Measurements from ENCODE around the gene PTGES2. TPM values are rescaled to one million over a fixed set of nuclear protein-coding genes. Genes with fewer than 3 reads are reported as not detected.

PTGES2 gene
- total RNA-seq, 4 donors from 2014 or later, result 54.2 to 118 (median 83.0) TPM

GRCh38 chr9:128081056-128081455 is 46.5 kb downstream of the PTGES2 start:
- TF ChIP-seq CTCF (IDR thresholded peaks at IDR 0.05) (no peak), POLR2A (IDR thresholded peaks at IDR 0.05) (no peak)
- Histone ChIP-seq H3K9me3 (no peaks in the 10 kb centered on the region), H3K36me3 (peaks cover 0 to 4% (median 0%) of the 10 kb centered on the region in 3 donors), H3K27ac (peak overlapping the region; percentile 56 to 88 (median 84)), H3K4me3 (no peak overlapping the region), H3K4me1 (peaks cover 38 to 83% (median 44%) of the 10 kb centered on the region in 3 donors), H3K27me3 (no peaks in the 10 kb centered on the region)
- 18 to 49% methylated on average over 1 to 3 of the region's 3 CpGs for WGBS, 2 donors
- DNase-seq, result no peak
- intact Hi-C loops (cut with DNase I), result no loop called here

- Histone ChIP-seq H3K27ac (peak overlapping the region in 2 of 4 donors; percentile 85 to 88), H3K4me1 (peaks cover 38 to 85% (median 44%) of the 10 kb centered on the region in 3 donors), H3K36me3 (peaks cover 0 to 4% (median 0%) of the 10 kb centered on the region in 3 donors), H3K4me3 (no peak overlapping the region), H3K9me3 (no peaks in the 10 kb centered on the region), H3K27me3 (no peaks in the 10 kb centered on the region)
- no peak for DNase-seq
- intact Hi-C loops (cut with DNase I), result no loop called here
- TF ChIP-seq CTCF (IDR thresholded peaks at IDR 0.05) (no peak), POLR2A (IDR thresholded peaks at IDR 0.05) (no peak)
- 96% methylated on average over 5 of the region's 5 CpGs for WGBS, 2 donors
Measured at GRCh38 chr9:128080206-128080605, 47.3 kb downstream of the PTGES2 start.

- no peak for TF ChIP-seq POLR2A (IDR thresholded peaks at IDR 0.05)
- no peak for TF ChIP-seq CTCF (IDR thresholded peaks at IDR 0.05)
- WGBS, 2 donors, result 41 to 56% methylated on average over 10 to 11 of the region's 11 CpGs
- Histone ChIP-seq H3K27ac (peak overlapping the region; percentile 54 to 85 (median 68)), H3K27me3 (no peaks in the 10 kb centered on the region), H3K36me3 (no peaks in the 10 kb centered on the region), H3K9me3 (no peaks in the 10 kb centered on the region), H3K4me3 (no peak overlapping the region), H3K4me1 (peaks cover 48 to 87% (median 50%) of the 10 kb centered on the region in 3 donors)
- intact Hi-C loops (cut with DNase I), result no loop called here
- DNase-seq, result no peak
Measured at GRCh38 chr9:128078504-128079434, 48.8 kb downstream of the PTGES2 start.

GRCh38 chr9:128077847-128078503 is 49.6 kb downstream of the PTGES2 start:
- Histone ChIP-seq H3K27me3 (no peaks in the 10 kb centered on the region), H3K36me3 (no peaks in the 10 kb centered on the region), H3K9me3 (no peaks in the 10 kb centered on the region), H3K27ac (peak overlapping the region; percentile 54 to 85 (median 68)), H3K4me1 (peaks cover 56 to 89% (median 58%) of the 10 kb centered on the region in 3 donors), H3K4me3 (no peak overlapping the region)
- DNase-seq, result no peak
- 90 to 93% methylated on average over 4 to 7 of the region's 7 CpGs for WGBS, 2 donors
- no peak for TF ChIP-seq POLR2A (IDR thresholded peaks at IDR 0.05)
- TF ChIP-seq CTCF (IDR thresholded peaks at IDR 0.05), result no peak
- intact Hi-C loops (cut with DNase I), result no loop called here
